ENCODE data around the gene DLG5.
A peak's percentile ranks its signal among the peaks of the same experiment; 100 is the strongest.
"Not testable (repeated sequence)": the region's sequence is repeated elsewhere in the genome, so short reads cannot be mapped to it uniquely, and the experiment has no call there.

DLG5 gene

GRCh38 chr10:77768039-77768438 lies 158.5 kb downstream of the DLG5 start:
- DNase-seq (ENCODE audit: low spot score) = no peak

DNA sequence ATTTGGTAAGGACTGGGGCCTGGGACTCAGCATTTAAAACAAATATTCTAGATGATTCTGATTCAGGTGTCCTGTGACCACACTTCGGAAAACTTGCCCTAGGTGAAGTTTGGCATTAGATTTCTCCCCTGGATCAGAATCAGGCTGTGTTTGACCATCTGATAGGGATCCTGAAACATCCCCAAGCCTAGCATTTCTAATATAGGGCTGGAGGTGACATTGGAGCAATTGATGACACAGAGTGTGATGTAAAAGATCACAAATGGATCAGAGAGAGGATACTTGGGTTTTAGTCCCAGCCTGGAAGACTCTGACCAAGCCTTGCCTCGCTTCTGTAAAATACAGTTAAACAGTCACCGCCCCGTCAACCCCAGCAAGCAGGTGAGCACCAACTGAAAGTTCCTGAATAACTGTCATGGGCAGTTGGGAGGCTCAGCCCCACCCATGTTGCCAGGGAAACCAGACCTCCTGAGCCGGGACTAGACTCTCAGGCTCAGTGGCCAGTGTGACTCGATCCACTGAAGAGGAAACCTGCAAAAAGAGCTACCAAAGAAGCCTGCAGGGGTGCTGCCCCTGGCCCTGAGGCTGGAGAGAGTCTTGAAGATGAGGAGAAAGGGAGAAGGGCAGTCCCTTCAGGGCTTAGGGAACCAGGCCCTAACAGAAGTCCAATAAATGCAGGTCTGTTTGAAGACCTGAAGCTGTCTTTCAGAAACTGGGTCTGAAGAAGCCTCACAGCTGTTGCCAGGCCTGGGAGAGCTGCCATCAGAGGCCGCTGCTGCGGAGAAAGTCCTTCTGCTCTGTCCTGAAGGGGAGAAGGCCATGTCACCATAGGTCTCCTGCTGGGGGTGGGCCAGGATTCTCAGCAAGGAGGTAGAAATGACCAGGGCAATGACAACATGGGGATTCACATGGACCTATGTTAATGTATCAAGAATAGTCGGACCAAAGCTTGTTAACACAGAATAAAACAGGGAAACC lies 162.8 kb downstream of the DLG5 start:
- no peak for DNase-seq (ENCODE audit: low spot score)

GRCh38 chr10:77758406-77758805 lies 168.1 kb downstream of the DLG5 start:
- DNase-seq (ENCODE audit: low spot score) = not testable (repeated sequence)

GRCh38 chr10:77756319-77757232 lies 170.0 kb downstream of the DLG5 start:
- DNase-seq (ENCODE audit: low spot score) = peak; percentile 12

- DNase-seq (ENCODE audit: low spot score) = no peak
Measured at GRCh38 chr10:77746047-77746707, 180.4 kb downstream of the DLG5 start.

DNA sequence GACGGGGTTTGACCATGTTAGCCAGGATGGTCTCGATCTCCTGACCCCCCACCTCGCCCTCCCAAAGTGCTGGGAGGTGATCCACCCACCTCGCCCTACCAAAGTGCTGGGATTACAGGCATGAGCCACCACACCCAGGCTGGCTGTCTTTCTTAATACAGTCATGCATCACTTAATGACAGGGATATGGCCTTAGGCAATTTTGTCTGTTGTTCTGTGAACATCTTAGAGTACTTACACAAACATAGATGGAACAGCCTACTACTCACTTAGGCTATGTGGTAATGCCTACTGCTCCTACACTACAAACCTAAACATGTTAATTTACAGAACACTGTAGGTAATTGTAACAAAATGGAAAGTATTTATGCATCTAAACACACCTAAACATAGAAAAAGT lies 182.3 kb downstream of the DLG5 start:
- DNase-seq (ENCODE audit: low spot score) = no peak

DNA sequence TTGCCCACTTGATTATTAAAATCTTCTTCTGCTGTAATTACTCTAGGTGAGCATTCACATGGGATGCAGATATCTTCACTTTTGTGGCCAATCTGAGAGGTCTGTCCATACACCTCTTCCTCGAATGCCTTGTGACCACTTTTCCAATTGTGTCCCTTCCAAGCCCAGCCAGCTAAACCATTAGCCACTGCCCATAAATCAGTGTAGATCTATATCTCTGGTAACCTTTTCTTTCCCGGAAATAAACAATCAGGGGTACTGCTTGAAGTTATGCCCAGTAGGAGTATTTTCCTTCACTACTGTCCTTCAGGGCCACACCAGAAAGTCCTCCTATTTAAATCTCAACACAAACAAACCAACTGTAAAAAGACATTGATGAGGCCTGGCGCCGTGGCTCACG lies 184.4 kb downstream of the DLG5 start:
- no peak for DNase-seq (ENCODE audit: low spot score)

- no peak for DNase-seq (ENCODE audit: low spot score)
Measured at GRCh38 chr10:77741746-77742145, 184.8 kb downstream of the DLG5 start.
